ENCODE results near the gene PUM1.

The PUM1 gene

DNA sequence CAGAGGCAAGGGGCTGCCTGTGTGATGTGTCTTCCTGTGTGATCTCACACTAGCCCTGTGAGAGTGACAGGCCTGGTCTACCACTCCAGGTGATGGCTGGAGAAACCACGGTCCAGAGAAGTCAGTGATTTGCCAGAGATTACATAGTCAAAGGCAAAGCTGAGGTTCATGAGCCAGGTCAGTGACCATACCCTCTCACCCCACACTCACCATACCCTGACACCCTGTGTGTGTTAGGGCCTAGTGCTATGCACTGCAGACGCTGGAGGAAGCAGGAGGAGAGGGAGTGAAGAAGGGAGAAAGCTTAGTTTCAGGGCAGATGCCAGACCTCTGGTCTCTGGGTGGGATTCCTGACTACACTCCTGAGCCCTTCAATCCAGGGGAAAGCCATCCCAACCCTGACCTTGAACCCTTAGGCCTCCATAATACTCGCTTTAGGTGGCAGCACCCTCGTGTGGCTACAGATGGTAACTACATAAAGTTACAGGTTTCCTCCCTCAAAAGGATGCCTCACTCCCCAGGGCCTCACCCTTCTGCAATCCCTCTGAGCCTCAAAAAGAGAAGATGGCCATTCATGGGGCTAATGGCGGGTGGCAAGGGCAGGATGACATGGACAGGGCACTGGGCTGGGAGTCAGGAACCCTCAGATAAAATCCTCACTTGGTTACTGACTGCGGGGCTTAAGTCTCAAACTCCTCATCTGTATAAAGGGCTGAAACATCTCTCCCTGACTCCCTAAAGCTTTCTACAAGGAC is 136.2 kb downstream of the PUM1 start:
- peak; percentile 9 for DNase-seq (ENCODE audit: low read depth)

- DNase-seq (ENCODE audit: low read depth), result no peak
Measured at GRCh38 chr1:30928789-30929134, 136.8 kb downstream of the PUM1 start.

DNA sequence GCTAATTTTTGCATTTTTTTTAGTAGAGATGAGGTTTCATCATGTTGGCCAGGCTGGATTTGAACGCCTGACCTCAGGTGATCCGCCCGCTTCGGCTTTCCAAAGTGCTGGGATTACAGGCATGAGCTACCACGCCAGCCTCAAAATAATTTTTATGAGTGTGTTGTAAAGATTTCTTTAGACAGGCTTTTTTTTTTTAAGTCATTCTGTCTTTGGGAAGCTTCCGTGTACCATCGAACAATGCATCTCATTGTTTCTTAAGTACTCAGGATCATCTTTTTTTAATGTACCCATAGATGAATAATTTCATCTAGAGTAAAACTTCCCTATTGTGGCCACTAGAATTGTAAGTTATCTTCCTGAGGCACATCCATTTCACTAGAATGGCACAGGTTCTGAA is 137.3 kb downstream of the PUM1 start:
- no peak for DNase-seq (ENCODE audit: low read depth)

- no peak for DNase-seq (ENCODE audit: low read depth)
Measured at GRCh38 chr1:30927448-30927847, 138.1 kb downstream of the PUM1 start.

- DNase-seq (ENCODE audit: low read depth), result no peak
Measured at GRCh38 chr1:30923597-30923996, 141.9 kb downstream of the PUM1 start.

GRCh38 chr1:30920827-30921226 is 144.7 kb downstream of the PUM1 start:
- DNase-seq (ENCODE audit: low read depth), result peak; percentile 33

GRCh38 chr1:30919025-30919881 is 146.3 kb downstream of the PUM1 start:
- peak; percentile 39 for DNase-seq (ENCODE audit: low read depth)

GRCh38 chr1:30916296-30916695 is 149.2 kb downstream of the PUM1 start:
- DNase-seq (ENCODE audit: low read depth), result no peak

DNA sequence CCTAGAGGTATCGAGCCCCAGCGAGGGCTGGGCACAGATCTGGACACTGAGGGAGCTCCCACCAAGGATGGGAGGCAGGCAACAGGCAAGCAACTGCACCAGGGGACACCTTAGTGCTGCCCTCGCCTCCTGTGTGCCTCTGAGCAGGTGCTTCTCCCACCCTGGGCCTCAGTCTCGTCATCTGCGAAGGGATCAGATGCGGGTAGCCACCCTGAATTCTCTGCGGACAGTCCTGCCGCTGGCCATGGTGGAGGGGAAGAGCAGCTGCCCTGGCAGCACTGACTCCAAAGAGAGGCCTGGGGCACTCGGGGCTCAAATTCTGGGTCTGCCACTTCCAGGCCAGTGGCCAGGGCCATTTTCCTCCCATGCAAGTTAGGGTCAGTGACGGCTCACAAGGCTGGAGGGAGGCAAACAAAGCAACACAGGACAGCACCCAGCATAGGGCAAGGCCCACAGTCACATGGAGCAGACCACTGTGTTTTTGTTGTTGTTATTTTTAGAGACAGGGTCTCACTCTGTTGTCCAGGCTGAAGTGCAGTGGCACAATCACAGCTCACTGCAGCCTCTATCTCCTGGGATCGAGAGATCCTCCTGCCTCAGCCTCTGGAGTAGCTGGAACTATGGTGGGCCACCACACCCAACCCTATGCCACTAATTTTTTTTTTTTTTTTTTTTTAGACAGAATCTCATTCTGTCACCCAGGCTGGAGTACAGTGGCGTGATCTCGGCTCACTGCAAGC is 149.9 kb downstream of the PUM1 start:
- no peak for DNase-seq (ENCODE audit: low read depth)

GRCh38 chr1:30914931-30915330 is 150.6 kb downstream of the PUM1 start:
- DNase-seq (ENCODE audit: low read depth), result no peak

GRCh38 chr1:30914587-30914922 is 151.0 kb downstream of the PUM1 start:
- no peak for DNase-seq (ENCODE audit: low read depth)

DNA sequence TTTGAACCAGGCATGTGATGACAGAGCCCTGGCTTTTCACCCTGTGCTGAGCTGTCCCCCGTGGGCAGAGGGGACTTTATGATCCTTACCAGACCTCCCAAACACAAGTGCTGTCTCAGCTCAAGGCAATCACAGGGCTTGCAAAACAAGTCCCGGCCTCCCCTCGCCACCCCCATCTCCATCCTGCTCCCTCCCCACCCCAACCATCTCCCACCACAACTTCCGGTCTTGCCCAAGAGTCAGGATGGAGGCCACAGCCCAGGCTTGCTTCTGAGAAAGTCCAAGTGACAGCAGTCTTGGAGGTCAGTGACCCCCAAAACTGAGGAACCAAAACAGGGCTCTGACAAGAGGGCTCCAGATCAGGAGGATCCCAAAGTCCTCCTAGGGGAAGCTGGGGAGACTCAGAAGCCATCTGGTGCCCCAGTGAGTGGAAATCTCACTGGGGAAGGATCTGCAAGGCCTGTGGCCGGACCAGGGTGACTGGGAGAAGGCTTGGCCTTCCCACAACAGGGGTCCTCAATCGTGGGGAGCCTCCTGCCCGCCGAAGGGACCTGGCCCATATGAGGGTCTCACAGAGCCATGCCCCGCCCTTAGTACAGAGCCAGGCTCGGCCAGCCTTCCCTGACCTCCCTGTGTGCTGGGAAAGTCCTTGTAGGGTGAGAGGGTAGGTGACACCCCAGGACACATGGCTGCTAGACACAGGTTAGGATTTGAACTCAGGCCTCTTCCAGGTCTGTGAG is 152.4 kb downstream of the PUM1 start:
- DNase-seq (ENCODE audit: low read depth), result no peak

DNA sequence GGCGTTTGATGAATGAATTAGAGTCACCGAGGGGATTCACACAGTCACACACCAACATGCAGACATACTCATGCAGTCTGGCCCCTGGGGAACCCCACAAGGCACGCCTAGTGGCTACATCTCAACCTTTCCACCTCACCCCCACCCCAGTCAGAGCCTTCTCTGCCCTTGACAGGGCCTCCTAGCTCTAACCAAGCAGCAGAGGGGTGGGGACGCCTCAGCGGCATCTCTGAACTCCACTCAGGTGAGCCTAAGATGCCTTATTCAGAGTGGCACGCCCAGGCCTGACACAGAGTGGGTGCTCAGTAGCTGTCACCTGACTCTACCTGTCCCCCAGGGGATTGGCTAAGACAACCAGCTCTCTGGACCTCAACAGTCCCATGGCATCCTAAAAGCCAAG is 153.3 kb downstream of the PUM1 start:
- DNase-seq (ENCODE audit: low read depth), result no peak

DNA sequence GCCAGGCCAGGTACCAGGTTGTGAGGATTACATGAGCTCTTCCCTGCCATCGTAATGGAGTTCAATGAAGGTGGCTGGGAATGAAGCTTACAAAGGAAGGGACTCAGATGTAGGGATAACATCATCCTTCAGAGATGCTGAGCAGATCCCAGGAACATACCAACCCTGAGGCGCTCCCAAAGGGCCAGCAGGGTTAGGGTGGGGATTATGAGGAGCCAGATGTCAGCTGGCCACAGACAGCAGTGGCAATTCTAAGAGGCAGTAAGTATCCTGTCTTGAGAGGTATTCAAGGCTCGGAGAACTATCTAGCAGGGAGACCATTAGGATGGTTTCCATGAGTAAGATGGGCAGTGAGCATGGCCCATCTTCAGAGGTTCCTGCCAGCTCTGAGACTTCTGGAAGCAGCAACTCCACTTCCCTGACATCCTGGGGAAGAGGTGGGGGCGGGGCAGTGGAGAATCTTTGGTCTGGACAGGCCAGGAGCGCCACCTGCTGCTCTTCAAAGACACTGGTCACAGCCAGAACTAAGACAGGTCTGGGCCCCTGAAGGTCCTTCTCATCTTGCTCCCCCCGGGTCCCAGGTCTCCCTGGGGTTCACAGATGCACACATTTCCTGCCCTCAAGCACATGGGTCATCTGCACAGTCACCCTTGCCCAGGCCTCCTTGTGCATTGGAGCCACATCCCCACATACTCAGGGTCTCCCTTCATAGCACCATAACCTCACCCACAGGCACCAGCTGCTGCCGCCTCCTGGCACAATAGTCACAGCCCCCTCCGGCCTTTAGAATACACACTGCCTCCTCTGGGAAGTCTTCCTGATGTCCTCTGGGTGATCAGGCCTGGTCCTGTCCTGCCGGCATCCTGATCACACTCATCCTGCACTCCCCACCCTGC is 154.2 kb downstream of the PUM1 start:
- DNase-seq (ENCODE audit: low read depth), result peak; percentile 59

GRCh38 chr1:30909365-30910068 is 156.0 kb downstream of the PUM1 start:
- no peak for DNase-seq (ENCODE audit: low read depth)

DNA sequence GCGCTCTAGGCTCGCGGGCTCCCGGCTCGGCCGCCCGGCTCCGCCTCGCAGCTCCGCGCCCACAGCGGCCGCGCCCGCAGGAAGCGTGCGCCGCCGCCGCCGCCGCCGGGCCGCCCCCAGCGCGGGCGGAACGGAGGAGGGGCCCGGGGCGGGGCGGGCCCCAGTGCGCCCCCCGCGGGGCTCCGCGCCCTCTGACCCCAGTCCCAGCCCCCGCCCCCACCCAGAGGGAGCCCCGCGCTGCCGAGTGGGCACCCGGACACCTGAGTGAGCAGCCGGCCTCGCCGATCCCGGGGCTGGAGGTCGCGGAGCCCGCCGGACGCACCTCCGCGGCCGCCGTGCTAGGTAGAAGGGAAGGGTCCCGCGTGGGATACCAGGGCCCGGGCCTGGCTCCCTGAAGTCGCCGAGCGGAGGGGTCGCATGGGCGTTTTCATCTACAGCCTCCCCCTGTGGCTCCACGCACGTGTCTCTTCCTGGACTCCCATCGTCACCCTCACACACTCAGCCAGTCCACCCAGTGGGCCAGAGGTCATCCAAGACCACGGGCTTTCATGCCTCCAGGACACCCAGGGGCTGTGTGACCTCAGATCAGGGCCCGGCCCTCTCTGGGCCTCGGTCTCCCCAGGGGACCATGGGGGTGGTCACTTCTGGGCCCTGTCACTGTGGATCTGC is 156.7 kb downstream of the PUM1 start, which contains the start of gene SDC3:
SDC3 (minus strand) TSS at position 63 of the 669 bp plus-strand sequence. CDS start 172 bp downstream, outside the sequence.
- DNase-seq (ENCODE audit: low read depth), result no peak

GRCh38 chr1:30908316-30908695 is 157.2 kb downstream of the PUM1 start:
- DNase-seq (ENCODE audit: low read depth), result no peak

DNA sequence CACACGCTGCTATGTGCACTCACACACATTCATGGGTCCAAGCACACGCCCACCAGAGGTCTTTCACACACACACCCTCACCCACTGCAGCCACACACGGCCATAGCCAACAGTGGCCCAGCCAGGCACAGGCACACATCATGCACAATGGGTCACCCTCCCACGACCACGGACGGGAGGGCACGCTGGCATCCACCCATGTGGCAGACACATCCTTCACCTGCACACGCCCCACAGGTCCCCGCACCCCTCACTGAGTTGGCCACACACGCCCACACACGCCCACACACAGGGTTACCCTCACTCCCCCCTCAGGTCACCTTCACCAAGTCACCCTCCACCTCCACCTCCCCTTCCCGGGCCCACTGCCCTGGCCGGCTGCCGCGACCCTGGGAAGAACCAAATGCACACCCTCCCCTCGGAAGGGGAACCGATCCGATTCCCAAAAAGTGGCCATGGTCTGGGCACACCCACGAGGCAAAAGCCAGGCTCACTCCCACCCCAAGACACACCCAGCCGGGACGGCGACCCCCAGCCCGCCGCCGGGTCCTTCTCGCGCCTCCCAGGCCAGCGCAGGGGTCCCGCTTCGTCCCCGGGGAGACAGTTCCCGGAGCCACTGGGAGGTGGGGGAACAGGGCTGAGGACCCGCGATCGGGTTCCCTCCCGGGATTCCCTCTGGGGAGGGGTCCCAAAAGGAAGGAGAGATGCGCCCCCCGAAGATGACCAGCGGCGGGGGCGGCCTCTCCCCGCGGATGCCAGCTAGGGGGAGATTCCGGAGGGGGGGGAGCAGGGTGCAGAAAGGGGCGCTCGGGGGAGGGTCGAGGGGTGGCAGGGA is 157.8 kb downstream of the PUM1 start:
- no peak for DNase-seq (ENCODE audit: low read depth)
